Hematopoietic multipotent progenitor cell treated with erythropoietin and hydrocortisone succinate and interleukin-3 and kit ligand, for 17 days (in vitro differentiated cells): ENCODE data around the gene WASHC1.
"Not testable (repeated sequence)": the region's sequence is repeated elsewhere in the genome, so short reads cannot be mapped to it uniquely, and the experiment has no call there.

Experiments
- DNase-seq: peaks from one replicate; pipeline ENCODE4 v3.0.0-alpha.2; 2015; ENCODE audit warnings: low spot score

The WASHC1 gene

DNA sequence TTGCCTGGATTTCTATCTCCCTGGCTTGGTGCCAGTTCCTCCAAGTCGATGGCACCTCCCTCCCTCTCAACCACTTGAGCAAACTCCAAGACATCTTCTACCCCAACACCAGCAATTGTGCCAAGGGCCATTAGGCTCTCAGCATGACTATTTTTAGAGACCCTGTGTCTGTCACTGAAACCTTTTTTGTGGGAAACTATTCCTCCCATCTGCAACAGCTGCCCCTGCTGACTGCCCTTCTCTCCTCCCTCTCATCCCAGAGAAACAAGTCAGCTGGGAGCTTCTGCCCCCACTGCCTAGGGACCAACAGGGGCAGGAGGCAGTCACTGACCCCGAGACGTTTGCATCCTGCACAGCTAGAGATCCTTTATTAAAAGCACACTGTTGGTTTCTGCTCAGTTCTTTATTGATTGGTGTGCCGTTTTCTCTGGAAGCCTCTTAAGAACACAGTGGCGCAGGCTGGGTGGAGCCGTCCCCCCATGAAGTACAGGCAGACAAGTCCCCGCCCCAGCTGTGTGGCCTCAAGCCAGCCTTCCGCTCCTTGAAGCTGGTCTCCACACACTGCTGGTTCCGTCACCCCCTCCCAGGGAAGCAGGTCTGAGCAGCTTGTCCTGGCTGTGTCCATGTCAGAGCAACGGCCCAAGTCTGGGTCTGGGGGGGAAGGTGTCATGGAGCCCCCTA is 15.0 kb downstream of the WASHC1 start:
- DNase-seq, result not testable (repeated sequence)

DNA sequence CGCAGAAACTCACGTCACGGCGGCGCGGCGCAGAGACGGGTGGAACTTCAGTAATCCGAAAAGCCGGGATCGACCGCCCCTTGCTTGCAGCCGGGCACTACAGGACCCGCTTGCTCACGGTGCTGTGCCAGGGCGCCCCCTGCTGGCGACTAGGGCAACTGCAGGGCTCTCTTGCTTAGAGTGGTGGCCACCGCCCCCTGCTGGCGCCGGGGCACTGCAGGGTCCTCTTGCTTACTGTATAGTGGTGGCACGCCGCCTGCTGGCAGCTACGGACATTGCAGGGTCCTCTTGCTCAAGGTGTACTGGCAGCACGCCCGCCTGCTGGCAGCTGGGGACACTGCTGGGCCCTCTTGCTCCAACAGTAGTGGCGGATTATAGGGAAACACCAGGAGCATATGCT is 18.1 kb downstream of the WASHC1 start:
- not testable (repeated sequence) for DNase-seq

DNA sequence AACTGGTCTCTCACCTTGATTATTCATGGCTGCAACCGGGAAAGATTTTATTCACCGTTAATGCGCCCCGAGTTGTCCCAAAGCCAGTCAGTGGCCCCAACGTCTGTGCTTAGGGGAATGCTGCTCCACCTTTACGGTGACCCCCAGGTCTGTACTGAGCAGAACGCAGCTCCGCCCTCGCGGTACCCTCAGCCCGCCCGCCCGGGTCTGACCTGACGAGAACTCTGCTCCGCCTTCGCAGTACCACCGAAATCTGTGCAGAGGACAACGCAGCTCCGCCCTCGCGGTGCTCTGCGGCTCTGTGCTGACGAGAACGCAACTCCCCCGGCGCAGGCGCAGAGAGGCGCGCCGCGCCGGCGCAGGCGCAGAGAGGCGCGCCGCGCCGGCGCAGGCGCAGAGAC is 18.6 kb downstream of the WASHC1 start:
- DNase-seq, result not testable (repeated sequence)

DNA sequence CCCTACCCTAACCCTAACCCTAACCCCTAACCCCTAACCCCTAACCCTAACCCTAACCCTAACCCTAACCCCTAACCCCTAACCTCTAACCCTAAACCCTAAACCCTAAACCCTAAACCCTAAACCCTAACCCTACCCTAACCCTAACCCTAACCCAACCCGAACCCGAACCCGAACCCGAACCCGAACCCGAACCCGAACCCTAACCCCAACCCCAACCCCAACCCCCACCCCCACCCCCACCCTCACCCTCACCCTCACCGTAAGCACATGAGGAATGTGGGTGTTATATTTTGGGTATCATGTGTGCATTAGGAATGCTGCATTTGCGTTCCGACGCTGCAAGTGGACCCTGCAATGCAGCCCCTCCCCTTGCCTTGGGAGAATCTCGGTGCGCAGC is 19.0 kb downstream of the WASHC1 start:
- DNase-seq, result not testable (repeated sequence)
